NK-92 (cell line): Measurements from ENCODE around the gene LMBR1.

Source experiments
- DNase-seq: peaks from one replicate; lab custom pipeline; 2025; ENCODE audit not compliant: unreplicated experiment; lab: John Stamatoyannopoulos, UW

Gene LMBR1

DNA sequence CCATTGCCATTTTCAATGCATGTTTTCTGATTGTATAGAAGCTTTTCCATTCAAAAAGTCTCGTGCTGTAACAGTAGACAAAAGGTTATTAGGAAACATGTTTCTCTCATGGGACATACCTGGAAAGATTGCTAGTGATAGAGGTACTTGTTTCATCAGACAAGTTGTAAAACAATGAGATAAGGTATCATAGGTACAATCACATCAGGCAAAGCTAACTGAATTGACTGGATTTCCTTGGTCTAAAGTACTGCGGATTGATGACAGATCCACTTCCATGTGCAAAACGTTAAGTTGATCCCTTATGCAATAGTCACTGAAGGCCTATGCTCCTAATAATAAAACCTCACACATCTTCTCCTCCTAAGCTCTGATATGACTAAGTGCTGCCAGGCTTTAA is 258.9 kb downstream of the LMBR1 start:
- DNase-seq: no peak

DNA sequence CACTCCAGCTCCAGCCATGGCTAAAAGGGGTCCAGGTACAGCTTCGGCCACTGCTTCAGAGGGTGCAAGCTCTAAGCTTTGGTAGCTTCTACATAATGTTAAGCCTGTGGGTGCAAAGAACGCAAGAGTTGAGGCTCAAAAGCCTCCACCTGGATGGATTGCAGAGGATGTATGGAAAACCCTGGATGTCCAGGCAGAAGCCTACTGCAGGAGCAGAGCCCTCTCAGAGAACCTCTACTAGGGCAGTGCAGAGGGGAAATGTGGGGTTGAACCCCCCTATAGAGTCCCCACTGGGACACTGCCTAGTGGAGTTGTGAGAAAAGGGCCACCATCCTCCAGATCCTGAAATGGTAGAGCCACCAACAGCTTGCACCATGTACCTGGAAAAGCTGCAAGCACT is 263.1 kb downstream of the LMBR1 start:
- no peak for DNase-seq

DNA sequence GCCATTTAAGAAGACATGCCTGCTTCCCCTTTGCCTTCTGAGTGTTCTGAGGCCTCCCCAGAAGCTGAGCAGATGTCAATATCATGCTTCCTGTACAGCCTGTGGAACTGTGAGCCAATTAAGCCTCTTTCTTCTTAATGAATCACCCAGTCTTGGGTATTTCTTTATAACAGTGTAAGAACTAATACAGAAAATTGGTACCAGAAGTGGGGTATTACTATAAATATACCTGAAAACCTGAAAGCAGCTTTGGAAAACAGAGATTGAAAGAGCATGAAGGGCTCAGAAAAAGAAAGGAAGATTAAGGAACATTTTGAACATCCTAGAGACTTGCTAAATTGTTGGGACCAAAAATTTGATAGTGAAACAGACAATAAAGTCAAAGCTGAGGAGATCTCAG is 264.4 kb downstream of the LMBR1 start:
- DNase-seq: no peak
